Kidney glomerular epithelial cell (primary cell): ENCODE results near the gene SLC6A3.
"Not testable (repeated sequence)": the region's sequence is repeated elsewhere in the genome, so short reads cannot be mapped to it uniquely, and the experiment has no call there.

Experiments used
- DNase-seq: peaks from one replicate; lab custom pipeline; 2025; lab: John Stamatoyannopoulos, UW

SLC6A3 gene

GRCh38 chr5:1463326-1464095 lies 18.3 kb upstream of the SLC6A3 start:
- no peak for DNase-seq

- no peak for DNase-seq
These were observed 17.1 kb upstream of the SLC6A3 start for GRCh38 chr5:1462358-1462757.

GRCh38 chr5:1461396-1461795 lies 16.2 kb upstream of the SLC6A3 start:
- DNase-seq = no peak

GRCh38 chr5:1460054-1460682 lies 14.9 kb upstream of the SLC6A3 start:
- DNase-seq = no peak

GRCh38 chr5:1459435-1459834 lies 14.2 kb upstream of the SLC6A3 start:
- DNase-seq = not testable (repeated sequence)

DNA sequence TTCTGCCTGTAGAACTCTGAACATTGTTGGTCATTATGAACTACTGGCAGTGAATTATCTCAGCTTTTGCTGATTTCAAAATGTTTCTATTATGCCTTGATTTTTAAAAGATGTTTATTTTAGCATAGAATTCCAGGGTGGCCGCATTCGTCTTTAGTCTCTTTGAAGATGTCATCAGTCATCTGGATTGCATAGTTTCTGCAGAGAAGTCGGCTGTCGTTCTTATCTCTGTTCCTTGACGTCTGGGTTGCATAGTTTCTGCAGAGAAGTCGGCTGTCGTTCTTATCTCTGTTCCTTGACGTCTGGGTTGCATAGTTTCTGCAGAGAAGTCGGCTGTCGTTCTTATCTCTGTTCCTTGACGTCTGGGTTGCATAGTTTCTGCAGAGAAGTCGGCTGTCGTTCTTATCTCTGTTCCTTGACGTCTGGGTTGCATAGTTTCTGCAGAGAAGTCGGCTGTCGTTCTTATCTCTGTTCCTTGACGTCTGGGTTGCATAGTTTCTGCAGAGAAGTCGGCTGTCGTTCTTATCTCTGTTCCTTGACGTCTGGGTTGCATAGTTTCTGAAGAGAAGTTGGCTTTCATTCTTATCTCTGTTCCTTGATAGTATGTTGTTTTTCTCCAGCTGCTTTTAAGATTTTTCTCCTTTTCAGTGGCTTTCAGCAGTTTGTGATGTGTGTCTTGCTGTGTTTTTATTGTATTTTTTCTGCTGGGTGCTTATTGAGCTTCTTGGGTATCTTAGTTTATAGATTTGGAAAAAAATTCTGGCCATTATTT lies 11.1 kb upstream of the SLC6A3 start:
- not testable (repeated sequence) for DNase-seq

- no peak for DNase-seq
These were observed 8.4 kb upstream of the SLC6A3 start for GRCh38 chr5:1453613-1454012.

GRCh38 chr5:1449081-1449630 lies 3.9 kb upstream of the SLC6A3 start:
- DNase-seq = no peak

DNA sequence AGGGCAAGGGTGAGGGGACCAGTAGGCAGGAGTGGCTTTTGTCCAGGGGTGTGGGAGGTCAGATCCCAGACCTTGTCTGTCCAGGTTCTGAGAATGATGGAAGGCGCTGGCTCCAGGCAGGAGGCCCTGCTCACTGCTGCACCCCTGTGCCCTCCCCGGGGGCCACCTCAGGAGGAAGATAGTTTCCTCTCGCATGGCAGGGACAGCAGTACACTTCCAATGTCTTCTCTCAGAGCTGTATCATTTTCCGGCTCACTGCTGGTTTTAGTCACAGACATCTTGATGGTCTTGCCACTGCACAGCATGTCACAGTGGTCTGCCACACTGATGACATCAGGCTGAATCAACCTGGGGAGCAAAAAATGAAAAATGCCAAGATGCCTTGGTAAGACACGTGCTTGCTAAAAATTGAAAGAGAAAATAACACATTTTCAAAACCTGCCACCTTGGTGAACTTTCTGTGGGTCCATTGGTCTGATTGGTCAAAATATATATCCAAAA lies 3.3 kb upstream of the SLC6A3 start:
- DNase-seq = no peak

GRCh38 chr5:1447671-1448361 lies 2.6 kb upstream of the SLC6A3 start:
- no peak for DNase-seq

GRCh38 chr5:1446602-1447343 lies 1.5 kb upstream of the SLC6A3 start:
- no peak for DNase-seq

DNA sequence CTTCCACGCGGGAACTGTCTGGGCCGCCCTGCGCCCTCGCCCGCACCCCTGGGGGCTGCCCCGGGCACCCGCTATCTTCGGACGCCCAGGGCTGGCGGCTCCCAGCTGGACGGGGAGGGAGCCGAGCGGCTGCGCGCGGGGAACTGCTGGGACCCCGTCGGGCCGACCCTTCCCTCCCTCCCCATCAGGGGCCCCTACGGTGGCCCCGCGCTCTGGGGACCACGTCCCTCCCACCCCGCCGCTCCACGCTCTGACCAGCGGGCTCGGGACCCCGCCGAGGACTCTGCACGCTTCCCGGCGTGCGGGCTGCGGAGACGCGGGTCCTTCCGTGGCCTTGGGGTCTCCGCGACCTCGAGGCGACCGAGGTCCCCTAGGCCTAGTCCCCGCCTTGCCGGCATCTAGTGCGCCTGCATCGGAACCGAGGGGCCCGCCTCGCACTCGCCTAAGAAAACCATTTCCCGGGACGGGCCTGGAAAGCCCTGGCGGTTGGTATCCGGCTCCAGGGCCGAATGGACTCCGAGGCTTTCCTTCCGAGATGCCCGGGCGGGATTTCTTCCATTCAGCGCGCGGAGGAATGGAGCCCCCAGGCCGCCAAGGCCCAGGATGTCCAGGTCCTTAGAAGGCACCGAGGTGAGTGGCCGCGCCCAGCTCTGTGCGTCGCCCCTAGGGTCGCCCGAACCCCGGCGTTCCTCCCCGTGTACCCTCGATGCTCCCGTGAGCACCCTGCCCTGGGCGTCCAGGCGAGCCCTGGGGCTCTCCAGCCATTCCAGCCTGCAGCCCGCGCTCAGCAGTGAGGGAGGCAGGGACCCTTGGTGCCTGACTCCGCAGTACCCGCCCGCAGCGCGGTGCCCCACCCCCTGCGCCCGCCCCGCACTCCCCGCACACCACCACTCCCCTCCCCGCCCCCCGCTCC lies 705 bp upstream of the SLC6A3 start:
- DNase-seq = no peak

DNA sequence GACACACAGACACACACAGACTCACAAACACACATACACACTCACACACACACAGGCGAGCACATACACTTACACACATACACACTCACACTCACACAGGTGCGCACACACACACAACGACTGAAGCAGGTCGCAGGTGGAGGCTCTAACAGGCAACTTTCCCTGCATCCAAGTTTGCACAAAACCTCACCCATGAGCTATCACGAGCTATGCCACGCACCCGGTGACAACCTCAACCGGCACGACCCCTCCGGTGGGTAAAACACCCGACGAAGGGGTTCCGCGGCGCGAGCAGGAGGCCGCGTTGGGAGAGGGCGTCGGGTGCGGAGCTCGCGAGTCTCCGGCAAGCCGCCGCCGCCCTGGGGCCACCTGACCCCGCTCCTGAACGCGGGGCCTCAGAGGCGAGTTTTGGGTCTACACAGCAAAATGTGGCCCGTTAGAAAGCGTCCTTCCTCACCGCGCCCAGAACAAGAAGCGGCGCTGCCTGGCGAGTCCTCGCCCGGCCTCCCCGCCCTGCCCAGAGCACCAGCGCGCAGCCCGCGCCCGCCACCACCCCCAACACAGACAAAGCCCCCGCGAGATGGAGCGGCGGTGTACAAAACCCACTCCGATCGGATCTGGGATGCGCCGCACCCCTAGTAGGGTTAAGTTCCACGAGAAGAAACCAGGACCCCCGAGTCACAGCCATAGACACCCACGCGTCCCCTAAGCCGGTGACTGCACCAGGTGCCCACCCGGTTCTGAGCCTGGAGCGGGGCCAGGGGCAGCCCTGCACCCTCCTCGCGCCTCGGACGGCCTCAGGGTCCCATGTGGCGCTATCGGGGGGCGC lies 665 bp downstream of the SLC6A3 start:
- no peak for DNase-seq

DNA sequence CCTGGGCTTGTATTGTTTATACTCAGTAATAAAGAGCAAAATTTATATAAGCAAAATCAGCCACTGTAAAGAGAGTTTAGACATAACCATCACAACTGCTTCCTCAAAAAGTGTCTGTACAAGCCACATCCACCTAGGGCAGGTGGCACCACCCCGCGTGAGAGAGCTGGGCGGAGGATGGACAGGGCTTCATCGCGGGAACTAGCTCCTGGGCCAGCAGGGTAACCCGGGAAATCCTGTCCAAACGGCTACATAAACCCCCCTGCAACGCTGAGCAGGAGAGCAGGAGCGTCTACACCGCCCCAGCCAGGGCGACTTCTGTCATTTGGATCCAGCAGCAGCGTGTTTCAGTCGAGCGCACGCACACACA lies 1.3 kb downstream of the SLC6A3 start:
- DNase-seq = no peak

DNA sequence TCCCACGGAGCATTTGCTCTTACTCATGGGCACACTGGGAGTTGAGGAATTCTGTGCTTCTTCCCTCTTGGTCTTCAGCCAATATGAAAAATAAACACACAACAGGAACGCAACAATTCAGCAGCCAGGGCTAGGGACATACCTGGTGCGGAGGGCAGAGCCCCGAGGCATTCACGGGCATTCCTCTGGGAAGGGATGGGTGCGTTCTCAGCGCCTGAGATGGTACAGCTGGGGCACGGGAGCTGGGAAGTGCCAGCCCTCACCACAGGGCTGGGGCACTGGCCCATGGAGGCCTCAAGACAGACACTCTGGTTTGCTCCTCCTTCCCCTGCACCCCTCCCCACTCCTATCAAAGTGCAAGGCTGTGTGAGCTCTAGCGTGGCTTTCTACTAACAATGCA lies 2.1 kb downstream of the SLC6A3 start:
- DNase-seq = no peak

GRCh38 chr5:1442222-1443145 lies 2.8 kb downstream of the SLC6A3 start:
- DNase-seq = no peak

DNA sequence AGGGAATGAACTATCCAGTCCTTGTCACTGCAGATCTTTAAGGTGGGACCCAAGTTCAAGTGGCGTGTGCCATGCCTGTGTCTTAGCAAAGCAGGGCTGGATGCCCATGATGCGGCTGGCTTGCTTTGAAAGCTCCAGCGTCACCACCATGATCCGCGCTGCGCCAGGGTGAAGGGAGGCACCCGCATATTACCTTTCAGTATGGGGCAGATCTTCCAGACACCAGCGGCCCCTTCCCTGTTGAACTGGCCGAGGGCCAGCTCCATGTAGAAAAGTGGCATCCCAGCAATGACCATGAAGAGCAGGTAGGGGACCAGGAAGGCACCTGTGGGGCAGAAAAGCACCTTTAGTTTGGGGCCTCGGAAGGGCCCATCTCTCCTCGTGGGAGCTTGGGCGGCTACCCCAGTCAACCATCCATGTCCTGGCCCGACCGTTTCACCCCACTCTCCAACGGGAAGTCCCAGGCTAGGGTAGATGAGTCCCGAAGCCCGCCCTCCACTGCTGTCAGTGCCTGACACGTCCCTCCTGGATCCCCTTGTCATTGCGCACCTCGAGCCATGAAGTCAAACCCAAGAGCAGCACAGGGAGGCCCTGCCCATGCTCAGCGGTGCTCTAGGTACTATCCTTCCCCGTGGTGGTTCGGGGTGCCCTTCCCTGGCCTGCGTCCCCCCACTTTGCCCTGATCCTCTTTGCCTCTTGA lies 3.9 kb downstream of the SLC6A3 start:
- no peak for DNase-seq

DNA sequence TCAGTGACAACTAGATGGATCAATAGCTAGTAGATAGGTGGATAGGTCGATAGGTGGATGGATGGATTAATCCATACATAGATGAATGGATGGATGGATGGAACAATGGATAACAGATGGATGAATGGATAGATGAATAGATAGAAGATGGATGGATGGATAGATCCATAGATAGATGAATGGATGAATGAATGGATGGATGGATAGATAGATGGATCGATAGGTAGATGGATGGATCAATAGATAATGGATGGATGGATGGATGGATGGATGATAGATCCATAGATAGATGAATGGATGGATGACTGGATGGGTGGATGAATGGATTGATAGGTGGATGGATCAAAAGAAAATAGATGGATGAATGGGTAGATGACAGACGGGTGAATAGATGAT lies 5.1 kb downstream of the SLC6A3 start:
- DNase-seq = no peak
